DMS 273 (cell line): ENCODE measurements around the gene CPEB4.

ENCODE experiments used
- DNase-seq: peaks from one replicate; lab custom pipeline; 2025; ENCODE audit not compliant: unreplicated experiment; lab: John Stamatoyannopoulos, UW

The CPEB4 gene

GRCh38 chr5:173941102-173941501 is 53.0 kb downstream of the CPEB4 start:
- DNase-seq, result no peak

- no peak for DNase-seq
Measured at GRCh38 chr5:173941758-173942401, 53.7 kb downstream of the CPEB4 start.

GRCh38 chr5:173944511-173944910 is 56.4 kb downstream of the CPEB4 start:
- DNase-seq, result no peak

- DNase-seq, result no peak
Measured at GRCh38 chr5:173945160-173945559, 57.0 kb downstream of the CPEB4 start.

- DNase-seq, result no peak
Measured at GRCh38 chr5:173946323-173946722, 58.2 kb downstream of the CPEB4 start.

- DNase-seq, result no peak
Measured at GRCh38 chr5:173950829-173951228, 62.7 kb downstream of the CPEB4 start.

GRCh38 chr5:173953528-173954090 is 65.5 kb downstream of the CPEB4 start:
- no peak for DNase-seq

GRCh38 chr5:173954671-173955521 is 66.7 kb downstream of the CPEB4 start:
- no peak for DNase-seq

GRCh38 chr5:173960986-173961385 is 72.8 kb downstream of the CPEB4 start:
- no peak for DNase-seq

- no peak for DNase-seq
Measured at GRCh38 chr5:173961418-173961817, 73.3 kb downstream of the CPEB4 start.

- DNase-seq, result no peak
Measured at GRCh38 chr5:173962436-173962972, 74.4 kb downstream of the CPEB4 start.

GRCh38 chr5:173963182-173963838 is 75.2 kb downstream of the CPEB4 start:
- DNase-seq, result no peak

GRCh38 chr5:173963867-173964441 is 75.8 kb downstream of the CPEB4 start:
- peak; percentile 55 for DNase-seq

GRCh38 chr5:173964506-173964905 is 76.4 kb downstream of the CPEB4 start:
- no peak for DNase-seq

- no peak for DNase-seq
Measured at GRCh38 chr5:173967241-173967640, 79.1 kb downstream of the CPEB4 start.

- peak; percentile 11 for DNase-seq
Measured at GRCh38 chr5:173968154-173968797, 80.1 kb downstream of the CPEB4 start.

GRCh38 chr5:173969167-173970049 is 81.3 kb downstream of the CPEB4 start:
- no peak for DNase-seq

GRCh38 chr5:173970878-173971650 is 82.9 kb downstream of the CPEB4 start:
- DNase-seq, result no peak
